GM19023 (cell line): ENCODE measurements around the gene CPEB2.
"Not testable (repeated sequence)": the region's sequence is repeated elsewhere in the genome, so short reads cannot be mapped to it uniquely, and the experiment has no call there.

ENCODE experiments used
- ATAC-seq: cut with Tn5 transposase; IDR thresholded peaks from one replicate; pipeline ENCODE4 v1.9.1; 2021; ENCODE audit warnings: mild to moderate bottlenecking, moderate library complexity; ENCODE audit not compliant: unreplicated experiment

Gene CPEB2

GRCh38 chr4:15043922-15044321 lies 41.6 kb downstream of the CPEB2 start:
- no peak for ATAC-seq

GRCh38 chr4:15054541-15054940 lies 52.3 kb downstream of the CPEB2 start:
- ATAC-seq, result no peak

DNA sequence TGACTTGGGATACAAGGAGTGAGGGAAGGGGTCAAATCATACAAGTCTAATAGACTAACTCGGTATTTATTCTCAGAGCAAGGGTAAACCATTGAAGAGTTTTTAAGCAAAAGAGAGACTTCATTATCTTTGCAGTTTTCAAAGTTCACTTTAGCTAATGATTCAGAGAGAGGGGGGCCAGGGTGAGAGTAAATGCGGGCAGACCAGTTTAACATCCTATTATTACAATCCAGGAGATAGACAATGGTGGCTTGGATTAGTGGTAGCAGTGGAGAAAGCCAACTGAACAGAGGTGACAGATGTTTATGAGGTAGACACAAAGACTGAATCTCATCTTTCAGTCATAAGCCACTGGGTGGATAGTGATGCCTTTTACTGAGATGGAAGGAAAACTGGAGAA lies 57.9 kb downstream of the CPEB2 start:
- ATAC-seq, result no peak

DNA sequence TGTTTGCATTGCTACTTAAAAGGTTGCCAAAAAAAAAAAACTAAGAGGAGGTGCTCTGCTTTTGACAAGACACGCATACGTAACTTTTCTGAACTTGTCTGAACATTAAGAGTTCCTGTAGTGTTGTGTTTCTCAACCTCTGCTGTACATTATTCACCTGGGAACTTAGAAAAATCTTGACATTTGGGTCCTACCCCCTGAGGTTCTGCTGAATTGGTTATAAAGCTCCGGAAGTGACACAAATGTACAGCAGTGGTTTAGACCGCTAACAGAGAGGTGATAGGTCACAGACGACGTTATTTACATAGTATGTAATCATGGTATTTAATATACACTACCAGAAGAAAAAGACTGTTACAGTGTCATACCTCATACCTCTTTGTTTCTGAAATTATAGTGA lies 61.1 kb downstream of the CPEB2 start:
- no peak for ATAC-seq

DNA sequence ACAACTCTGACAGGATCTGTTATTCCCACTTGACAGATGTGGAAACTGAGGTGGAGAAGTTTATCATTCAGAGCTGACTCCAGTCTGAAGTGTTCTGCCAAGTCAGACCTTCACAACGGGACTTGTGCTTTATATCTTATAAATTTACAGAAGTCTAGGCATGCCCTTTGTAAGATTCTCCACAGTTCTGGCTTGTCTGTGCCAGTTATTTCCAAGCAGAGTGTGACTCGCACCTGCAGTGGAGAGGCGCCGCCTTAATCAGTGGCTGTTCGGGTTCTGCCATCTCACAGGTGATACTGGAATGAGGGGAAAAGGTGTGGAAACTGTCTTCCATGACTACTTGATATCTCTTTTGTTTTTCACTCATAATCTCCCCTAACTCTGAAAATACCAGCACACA lies 63.2 kb downstream of the CPEB2 start:
- no peak for ATAC-seq

DNA sequence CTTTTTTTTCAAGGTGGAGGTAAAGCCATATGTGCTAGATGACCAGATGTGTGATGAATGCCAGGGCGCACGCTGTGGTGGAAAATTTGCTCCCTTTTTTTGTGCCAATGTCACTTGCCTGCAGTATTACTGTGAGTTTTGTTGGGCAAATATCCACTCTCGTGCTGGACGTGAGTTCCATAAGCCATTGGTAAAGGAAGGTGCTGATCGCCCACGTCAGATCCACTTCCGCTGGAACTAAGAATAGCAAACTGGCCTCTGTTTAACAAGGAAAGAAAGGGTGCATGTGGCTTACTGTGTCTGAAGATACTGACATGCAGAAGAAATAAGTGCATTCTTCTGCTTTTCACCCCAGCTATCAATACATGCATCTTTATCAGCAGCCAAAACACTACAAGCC lies 63.9 kb downstream of the CPEB2 start:
- no peak for ATAC-seq

DNA sequence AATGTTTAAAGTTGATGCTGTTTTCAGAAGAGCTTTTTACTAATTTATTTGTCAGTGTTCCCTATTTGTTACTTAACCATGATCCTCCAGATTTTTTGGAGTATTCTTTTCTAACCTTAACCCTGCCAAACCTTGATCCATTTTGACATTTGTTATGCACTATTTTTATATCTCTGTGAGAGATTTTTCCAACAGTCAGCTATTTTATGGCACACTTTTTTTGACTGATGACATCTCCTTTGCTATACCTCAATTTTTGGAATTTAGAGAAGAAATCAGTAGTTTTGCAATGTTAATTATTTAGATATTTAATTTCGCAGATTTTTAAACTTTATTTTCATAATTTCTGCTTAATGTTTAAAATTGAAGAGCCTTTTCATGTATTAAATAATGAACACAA lies 66.0 kb downstream of the CPEB2 start:
- no peak for ATAC-seq

DNA sequence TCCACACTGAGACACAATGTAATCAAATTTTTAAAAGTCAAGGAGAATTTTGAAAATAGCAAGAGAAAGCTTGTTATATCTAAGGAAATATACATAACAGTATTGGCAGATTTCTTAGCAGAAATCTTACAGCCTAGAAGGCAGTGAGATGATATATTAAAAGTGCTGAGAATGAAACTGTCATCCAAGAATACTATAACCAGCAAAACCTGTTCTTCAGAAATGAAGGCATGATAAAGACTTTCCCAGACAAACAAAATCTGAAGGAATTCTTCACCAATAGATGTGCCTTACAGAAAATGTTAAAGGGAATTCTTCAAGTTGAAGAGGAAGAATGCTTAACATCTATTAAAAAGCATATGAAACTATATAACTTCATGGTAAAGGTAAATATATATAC lies 73.6 kb downstream of the CPEB2 start:
- no peak for ATAC-seq

- ATAC-seq, result no peak
These were observed 75.7 kb downstream of the CPEB2 start for GRCh38 chr4:15077969-15078368.

DNA sequence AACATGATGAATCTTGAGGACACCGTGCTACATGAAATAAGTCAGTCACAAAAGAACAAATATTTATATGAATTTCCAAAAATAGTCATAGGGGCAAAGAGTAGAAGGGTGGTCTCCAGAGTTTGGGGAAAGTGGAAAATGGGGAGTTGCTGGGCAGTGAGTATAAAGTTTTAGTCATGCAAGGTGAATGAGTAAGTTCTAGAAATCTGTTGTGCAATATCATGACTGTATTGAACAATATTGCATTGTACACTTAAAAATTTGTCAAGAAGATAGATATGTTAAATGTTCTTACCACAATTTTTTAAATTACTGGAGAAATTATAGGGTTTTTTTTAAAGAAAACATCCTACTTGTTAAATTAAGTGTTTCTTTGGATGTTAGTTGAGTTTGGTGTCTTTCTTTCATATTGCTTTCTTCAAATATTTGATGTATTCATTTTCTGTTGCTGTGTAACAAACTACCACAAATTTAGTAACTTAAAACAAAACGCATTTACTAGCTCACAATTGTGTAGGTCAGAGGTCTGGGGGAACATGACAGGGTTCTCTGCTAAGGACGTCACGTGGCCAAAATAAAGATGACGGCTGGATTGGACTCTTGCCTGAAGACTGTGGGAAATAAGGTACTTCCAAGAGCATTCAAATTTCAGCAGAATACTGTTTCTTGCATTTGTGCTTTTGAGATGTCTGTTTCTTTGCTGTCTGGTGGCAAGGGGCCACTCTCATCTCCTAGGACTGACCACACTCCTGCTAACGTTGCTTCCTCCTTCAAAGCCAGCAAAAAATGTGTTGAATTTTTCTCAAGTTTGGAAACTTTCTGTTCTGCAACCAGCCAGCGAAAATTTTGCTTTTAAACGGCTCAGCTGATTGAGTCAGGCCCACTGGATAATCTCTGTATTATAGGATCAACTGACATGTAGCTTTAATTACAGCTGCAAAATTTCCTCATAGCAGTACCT lies 76.7 kb downstream of the CPEB2 start:
- no peak for ATAC-seq

DNA sequence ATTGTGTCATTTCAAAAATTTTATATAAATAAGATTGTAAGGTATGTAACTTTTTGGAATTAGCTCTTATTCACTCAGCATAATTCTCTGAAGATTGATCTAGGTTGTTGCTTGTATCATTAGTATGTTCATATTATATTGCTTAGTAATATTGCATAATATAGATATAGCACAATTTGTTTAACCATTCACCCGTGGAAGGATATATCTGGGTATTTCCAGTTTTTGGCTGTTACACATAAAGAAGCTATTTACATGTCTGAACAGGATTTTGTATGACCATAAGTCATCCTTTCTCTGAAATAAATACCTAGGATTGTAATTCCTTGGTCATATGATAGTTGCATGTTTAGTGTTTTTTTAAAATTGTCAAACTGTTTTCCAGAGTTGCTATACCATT lies 82.5 kb downstream of the CPEB2 start:
- no peak for ATAC-seq

- ATAC-seq, result not testable (repeated sequence)
These were observed 83.5 kb downstream of the CPEB2 start for GRCh38 chr4:15085762-15086161.

GRCh38 chr4:15086259-15086658 lies 84.0 kb downstream of the CPEB2 start:
- not testable (repeated sequence) for ATAC-seq

GRCh38 chr4:15088394-15089035 lies 86.2 kb downstream of the CPEB2 start:
- no peak for ATAC-seq

GRCh38 chr4:15089979-15090378 lies 87.7 kb downstream of the CPEB2 start:
- ATAC-seq, result no peak

- no peak for ATAC-seq
These were observed 98.1 kb downstream of the CPEB2 start for GRCh38 chr4:15100380-15100779.

DNA sequence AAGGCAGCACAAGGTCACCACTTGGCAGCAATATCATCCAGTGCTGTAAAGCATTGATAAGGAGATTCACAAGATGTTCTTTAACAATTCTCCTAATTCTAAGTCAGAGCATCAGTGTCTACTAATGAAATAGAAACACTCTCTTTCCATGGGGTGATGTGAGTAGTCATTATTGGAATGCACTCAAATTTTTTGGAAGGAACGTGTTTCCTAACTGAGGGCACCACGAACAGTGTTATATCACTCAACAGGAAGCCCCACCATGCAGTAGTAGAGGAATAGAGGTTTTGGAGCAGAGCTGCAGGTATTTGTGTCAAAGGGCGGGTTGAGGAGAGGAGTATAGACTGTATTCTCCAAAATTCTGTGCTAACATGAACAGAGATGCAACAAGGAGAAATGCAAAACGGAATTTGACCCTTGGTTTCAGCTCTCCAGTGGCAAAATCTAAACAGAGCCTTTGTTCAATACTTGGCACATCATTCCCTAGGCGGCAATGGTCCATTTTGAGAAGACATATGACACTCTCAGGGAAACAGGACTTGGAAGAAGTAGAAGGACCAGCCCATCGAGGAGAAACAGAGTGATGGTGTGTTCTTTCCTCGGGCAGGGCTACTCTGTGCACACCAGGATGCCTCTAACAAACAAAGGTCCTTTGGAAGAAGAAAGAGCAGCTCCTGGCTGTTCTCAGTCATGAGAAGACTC lies 98.9 kb downstream of the CPEB2 start:
- no peak for ATAC-seq

GRCh38 chr4:15104825-15105224 lies 102.5 kb downstream of the CPEB2 start:
- no peak for ATAC-seq

GRCh38 chr4:15106399-15106798 lies 104.1 kb downstream of the CPEB2 start:
- no peak for ATAC-seq

GRCh38 chr4:15109600-15109999 lies 107.3 kb downstream of the CPEB2 start:
- no peak for ATAC-seq

GRCh38 chr4:15110120-15110571 lies 107.9 kb downstream of the CPEB2 start:
- ATAC-seq, result no peak
